Stimulated activated CD4-positive, alpha-beta T cell treated with anti-CD3 and anti-CD28 coated beads, Interleukin-2, amount 100 ng/mL, for 24 hours (primary cell): ENCODE results near the gene MT4.

Experiments used
- DNase-seq, 2 donors: peaks; one replicate each; pipeline ENCODE4 v3.0.0-alpha.2; 2020

The MT4 gene

GRCh38 chr16:56564793-56565477 is at the start of gene MT4:
MT4 (plus strand) TSS chr16:56565073; CDS start chr16:56565129, 56 bp downstream.
- DNase-seq: no peak

GRCh38 chr16:56515665-56516064 is 49.2 kb upstream of the MT4 start:
- no peak for DNase-seq

- DNase-seq: no peak
Measured at GRCh38 chr16:56517206-56517605, 47.7 kb upstream of the MT4 start.

GRCh38 chr16:56518425-56518824 is 46.4 kb upstream of the MT4 start:
- no peak for DNase-seq

GRCh38 chr16:56519459-56520250 is 45.2 kb upstream of the MT4 start, which contains the start of gene BBS2:
BBS2 (minus strand) TSS chr16:56520024; CDS start chr16:56519862, 162 bp downstream.
- DNase-seq: peak; percentile 92 to 94

GRCh38 chr16:56520251-56520577 is 44.7 kb upstream of the MT4 start:
- DNase-seq: no peak

- no peak for DNase-seq
Measured at GRCh38 chr16:56525236-56525635, 39.6 kb upstream of the MT4 start.

- DNase-seq: no peak
Measured at GRCh38 chr16:56530872-56531271, 34.0 kb upstream of the MT4 start.

- no peak for DNase-seq
Measured at GRCh38 chr16:56532714-56533113, 32.2 kb upstream of the MT4 start.

GRCh38 chr16:56534847-56535383 is 30.0 kb upstream of the MT4 start:
- no peak for DNase-seq

- no peak for DNase-seq
Measured at GRCh38 chr16:56538331-56538730, 26.5 kb upstream of the MT4 start.

- DNase-seq: no peak
Measured at GRCh38 chr16:56539656-56540055, 25.2 kb upstream of the MT4 start.

GRCh38 chr16:56542039-56542438 is 22.8 kb upstream of the MT4 start:
- DNase-seq: no peak

- DNase-seq: no peak
Measured at GRCh38 chr16:56547120-56547948, 17.5 kb upstream of the MT4 start.

- no peak for DNase-seq
Measured at GRCh38 chr16:56547949-56548567, 16.8 kb upstream of the MT4 start.

GRCh38 chr16:56549161-56549560 is 15.7 kb upstream of the MT4 start:
- DNase-seq: no peak

GRCh38 chr16:56549744-56550385 is 15.0 kb upstream of the MT4 start:
- peak in 1 of 2 donors; percentile 3 for DNase-seq

GRCh38 chr16:56551796-56552738 is 12.8 kb upstream of the MT4 start:
- DNase-seq: no peak

- DNase-seq: no peak
Measured at GRCh38 chr16:56554441-56554840, 10.4 kb upstream of the MT4 start.

- DNase-seq: no peak
Measured at GRCh38 chr16:56558024-56558747, 6.7 kb upstream of the MT4 start.
